K562 (cell line): ENCODE data around the gene FHIP2A.

Experiments used
- GABPB1 ChIP-seq: sonication (generic); formaldehyde crosslinking; IDR thresholded peaks from 2 replicates; pipeline ENCODE4 v1.8.0; 2022; ENCODE audit warnings: mild to moderate bottlenecking, missing genetic modification reagents
- LEF1 ChIP-seq: fragments of 450-650 bp; IDR thresholded peaks from 2 replicates; pipeline ENCODE4 v1.6.1; 2016; ENCODE audit warnings: mild to moderate bottlenecking
- TF ChIP-seq, protein P1 (sequence below), 2 experiments: fragments of 450-650 bp; formaldehyde crosslinking in 1 of 2; IDR thresholded peaks; 2 replicates each; pipeline versions ENCODE4 v1.4.0 to v1.6.1; 2014 to 2020; ENCODE audit warnings: mild to moderate bottlenecking in 2 of 2, borderline replicate concordance in 1 of 2, low read depth in 1 of 2

DNA sequence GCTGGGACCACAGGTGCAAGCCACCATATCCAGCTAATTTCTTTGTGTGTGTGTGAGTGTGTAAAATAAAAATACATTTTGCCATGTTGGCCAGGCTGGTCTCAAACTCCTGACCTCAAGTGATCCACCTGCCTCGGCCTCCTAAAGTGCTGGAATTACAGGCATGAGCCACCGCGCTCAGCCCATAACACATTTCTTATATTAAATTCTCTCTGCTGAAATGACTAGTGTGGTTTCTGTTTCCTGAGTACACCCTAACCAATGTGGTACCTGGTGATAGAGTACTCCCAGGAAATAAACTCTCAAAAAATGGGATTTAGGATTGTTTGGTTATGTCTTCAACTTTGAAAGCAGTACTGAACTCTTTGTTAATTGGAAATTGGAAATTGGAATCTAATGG is 19.4 kb upstream of the FHIP2A start:
- TF ChIP-seq GABPB1 (CRISPR knock-in tag) (no peak), LEF1 (no peak)
- TF ChIP-seq, protein P1, sequence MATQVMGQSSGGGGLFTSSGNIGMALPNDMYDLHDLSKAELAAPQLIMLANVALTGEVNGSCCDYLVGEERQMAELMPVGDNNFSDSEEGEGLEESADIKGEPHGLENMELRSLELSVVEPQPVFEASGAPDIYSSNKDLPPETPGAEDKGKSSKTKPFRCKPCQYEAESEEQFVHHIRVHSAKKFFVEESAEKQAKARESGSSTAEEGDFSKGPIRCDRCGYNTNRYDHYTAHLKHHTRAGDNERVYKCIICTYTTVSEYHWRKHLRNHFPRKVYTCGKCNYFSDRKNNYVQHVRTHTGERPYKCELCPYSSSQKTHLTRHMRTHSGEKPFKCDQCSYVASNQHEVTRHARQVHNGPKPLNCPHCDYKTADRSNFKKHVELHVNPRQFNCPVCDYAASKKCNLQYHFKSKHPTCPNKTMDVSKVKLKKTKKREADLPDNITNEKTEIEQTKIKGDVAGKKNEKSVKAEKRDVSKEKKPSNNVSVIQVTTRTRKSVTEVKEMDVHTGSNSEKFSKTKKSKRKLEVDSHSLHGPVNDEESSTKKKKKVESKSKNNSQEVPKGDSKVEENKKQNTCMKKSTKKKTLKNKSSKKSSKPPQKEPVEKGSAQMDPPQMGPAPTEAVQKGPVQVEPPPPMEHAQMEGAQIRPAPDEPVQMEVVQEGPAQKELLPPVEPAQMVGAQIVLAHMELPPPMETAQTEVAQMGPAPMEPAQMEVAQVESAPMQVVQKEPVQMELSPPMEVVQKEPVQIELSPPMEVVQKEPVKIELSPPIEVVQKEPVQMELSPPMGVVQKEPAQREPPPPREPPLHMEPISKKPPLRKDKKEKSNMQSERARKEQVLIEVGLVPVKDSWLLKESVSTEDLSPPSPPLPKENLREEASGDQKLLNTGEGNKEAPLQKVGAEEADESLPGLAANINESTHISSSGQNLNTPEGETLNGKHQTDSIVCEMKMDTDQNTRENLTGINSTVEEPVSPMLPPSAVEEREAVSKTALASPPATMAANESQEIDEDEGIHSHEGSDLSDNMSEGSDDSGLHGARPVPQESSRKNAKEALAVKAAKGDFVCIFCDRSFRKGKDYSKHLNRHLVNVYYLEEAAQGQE (IDR thresholded peaks at IDR 0.05; ENCODE audit: borderline replicate concordance) = no peak
- TF ChIP-seq, protein P1 (CRISPR knock-in tag; IDR thresholded peaks at IDR 0.05; ENCODE audit: low read depth) = no peak
